Omental fat pad (tissue), 4 donors: ENCODE data around the gene SLC9A3. TPM values are rescaled to one million over a fixed set of nuclear protein-coding genes. Genes with fewer than 3 reads are reported as not detected.

Experiments
- ATAC-seq: fragments of 150-250 bp; one replicate; pipeline ENCODE4 v1.9.1; 2016; ENCODE audit warnings: mild to moderate bottlenecking, moderate library complexity; ENCODE audit not compliant: low FRiP score
- DNase-seq: peaks from one replicate; pipeline ENCODE4 v3.0.0-alpha.2; 2019; ENCODE audit warnings: low spot score
- CTCF ChIP-seq, 3 donors: fragments of 450-650 bp; IDR thresholded peaks; one replicate each; pipeline ENCODE4 v1.5.1; 2016 to 2017; ENCODE audit warnings: antibody characterized with exemption in 3 of 3, mild to moderate bottlenecking in 3 of 3, moderate library complexity in 2 of 3
- total RNA-seq, 4 donors: library from RNA; depleted of rRNA; stranded (reverse); fragments of >200 nt; gene quantifications; one replicate each; pipeline ENCODE4 v1.1.0, GENCODE V29; 2016

SLC9A3 gene
- total RNA-seq, 4 donors from 2014 or later = 1.0 to 4.3 (median 1.7) TPM

DNA sequence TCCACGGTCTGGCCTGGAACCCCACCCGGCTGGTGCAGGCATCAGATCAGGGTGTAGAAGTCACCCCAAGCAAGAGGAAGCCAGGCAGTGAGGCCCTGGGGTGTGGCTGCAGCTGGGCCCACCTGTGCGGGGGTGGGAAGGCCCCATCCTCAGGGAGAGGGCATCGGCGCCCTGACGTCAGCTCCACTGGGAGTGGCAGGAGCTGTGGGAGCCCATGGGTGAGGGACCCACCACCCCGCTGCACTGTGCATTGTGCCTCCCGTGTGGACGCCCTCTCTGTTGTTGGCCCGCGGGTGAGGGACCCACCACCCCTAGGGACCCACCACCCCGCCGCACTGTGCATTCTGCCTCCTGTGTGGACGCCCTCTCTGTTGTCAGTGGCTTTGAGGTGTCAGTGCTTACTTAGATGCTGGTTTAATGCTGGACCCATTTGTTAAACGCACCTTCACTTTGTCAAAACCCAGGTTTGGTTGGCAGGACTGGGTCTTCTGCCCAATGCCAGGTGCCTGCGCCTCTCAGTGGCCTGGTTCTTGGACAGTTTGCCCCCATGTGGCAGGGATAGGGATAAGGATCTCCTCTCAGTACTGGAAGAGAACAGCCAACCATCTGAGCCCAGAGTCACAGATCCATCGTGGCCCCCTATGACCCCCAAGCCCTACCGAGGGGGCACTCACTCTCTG lies 88.1 kb downstream of the SLC9A3 start:
- ATAC-seq (no peak), DNase-seq (no peak)
- no peak for TF ChIP-seq CTCF (IDR thresholded peaks at IDR 0.05)

- no peak for TF ChIP-seq CTCF (IDR thresholded peaks at IDR 0.05)
- DNase-seq (no peak), ATAC-seq (no peak)
These were observed 89.0 kb downstream of the SLC9A3 start for GRCh38 chr5:435156-435790.

- no peak for ATAC-seq
- no peak for DNase-seq
- no peak for TF ChIP-seq CTCF (IDR thresholded peaks at IDR 0.05)
These were observed 89.7 kb downstream of the SLC9A3 start for GRCh38 chr5:434443-435146.

DNA sequence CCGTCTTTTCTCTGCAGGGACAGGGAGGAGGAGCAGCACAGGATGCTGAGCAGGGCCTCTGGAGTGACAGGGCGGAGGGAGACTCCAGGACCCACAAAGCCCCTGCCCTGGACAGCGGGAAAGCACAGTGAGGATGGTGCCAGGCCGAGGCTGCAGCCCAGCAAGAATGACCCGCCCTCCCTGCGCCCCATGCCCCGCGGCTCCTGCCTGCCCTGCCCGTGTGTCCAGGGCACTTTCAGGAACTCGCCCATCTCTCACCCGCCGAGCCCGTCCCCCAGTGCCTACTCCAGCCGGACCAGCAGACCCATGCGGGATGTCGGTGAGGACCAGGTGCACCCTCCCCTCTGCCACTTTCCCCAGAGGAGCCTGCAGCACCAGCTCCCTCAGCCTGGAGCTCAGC lies 90.4 kb downstream of the SLC9A3 start:
- DNase-seq = no peak

GRCh38 chr5:432928-433791 lies 91.1 kb downstream of the SLC9A3 start:
- ATAC-seq = no peak
- TF ChIP-seq CTCF (IDR thresholded peaks at IDR 0.05) = no peak
- DNase-seq = no peak

More for the DNA sequence above, 90.4 kb downstream of the SLC9A3 start:
- no peak for TF ChIP-seq CTCF (IDR thresholded peaks at IDR 0.05)
- no peak for ATAC-seq

DNA sequence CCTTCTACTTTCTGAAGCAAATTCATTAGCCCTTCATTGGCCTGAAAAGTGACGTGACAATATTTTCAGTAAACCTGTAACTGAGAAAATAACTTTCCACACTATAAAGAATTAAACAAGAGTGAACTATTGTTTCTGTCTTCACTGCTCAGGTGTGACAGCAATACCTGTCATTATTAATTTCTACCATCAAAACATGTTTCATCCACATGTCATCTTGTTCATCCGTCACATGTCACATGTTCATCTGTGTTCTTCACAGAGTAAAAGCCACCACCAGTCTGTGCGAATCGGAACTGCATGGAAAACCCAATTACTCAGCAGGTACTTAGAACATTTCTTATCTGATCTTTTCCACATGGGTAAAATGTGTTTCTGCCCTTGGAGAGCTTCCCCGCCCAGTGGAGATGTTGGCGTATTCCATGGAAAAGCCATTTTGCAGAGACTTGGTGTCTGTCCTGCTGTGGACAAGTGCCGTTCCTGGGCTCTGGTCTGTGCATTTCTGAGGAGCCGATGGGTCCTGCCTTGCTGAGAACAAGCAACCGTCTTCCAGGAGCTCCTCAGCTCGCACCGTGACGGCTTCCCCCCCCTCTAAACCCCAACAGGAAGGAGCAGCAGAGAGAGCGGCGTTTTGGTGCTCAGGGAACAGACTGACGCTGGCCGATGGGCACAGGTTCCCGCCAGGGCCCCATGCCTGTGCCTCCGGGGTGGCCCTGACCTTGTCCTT lies 91.9 kb downstream of the SLC9A3 start:
- DNase-seq (no peak), ATAC-seq (no peak)
- TF ChIP-seq CTCF (IDR thresholded peaks at IDR 0.05) = no peak
